ENCODE measurements around the gene GPATCH3.

DNA sequence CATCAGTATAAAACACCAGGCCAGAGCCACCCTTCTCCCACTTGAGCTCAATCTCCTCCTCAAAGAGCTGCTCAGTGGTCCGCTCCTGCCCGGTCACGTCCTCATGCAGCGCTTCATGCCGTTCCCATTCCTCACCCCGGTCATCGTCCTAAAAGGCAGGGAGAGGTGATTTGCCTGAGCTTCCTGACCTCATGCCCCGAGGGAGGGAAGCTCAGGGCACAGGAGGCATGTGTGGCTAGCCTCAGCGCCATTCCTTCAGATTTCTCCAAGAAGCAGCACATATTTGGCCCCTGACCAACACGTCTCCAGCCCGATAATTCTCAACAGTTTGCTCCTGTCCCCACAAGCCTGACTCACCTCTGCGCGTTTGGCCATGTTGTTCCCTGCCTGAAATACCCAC, 6.0 kb downstream of the GPATCH3 start:
- TF ChIP-seq CTCF (IDR thresholded peaks at IDR 0.05) (no peak), POLR2A (IDR thresholded peaks at IDR 0.05) (no peak)

All from lower leg skin (tissue), 3 donors.